Measurements from ENCODE around the gene NRARP. TPM values are rescaled to one million over a fixed set of nuclear protein-coding genes. Genes with fewer than 3 reads are reported as not detected.
A peak's percentile ranks its signal among the peaks of the same experiment; 100 is the strongest.

Gene NRARP
- total and polyA plus RNA-seq, 4 donors: 0.48 to 1.3 (median 0.93) TPM; not detected in 1

- peak; percentile 33 for DNase-seq (ENCODE audit: low spot score)
- 93% methylated on average over 19 of the region's 19 CpGs for WGBS
- TF ChIP-seq SP1 (IDR thresholded peaks at IDR 0.05): no peak
- no peak for TF ChIP-seq CTCF (IDR thresholded peaks at IDR 0.05; ENCODE audit: low read depth, low read length, missing input control)
- no peak for TF ChIP-seq HNF4A (conservative IDR thresholded peaks at IDR 0.05)
- no peak for TF ChIP-seq REST (IDR thresholded peaks at IDR 0.05)
- TF ChIP-seq FOXA2 (IDR thresholded peaks at IDR 0.05): no peak
- TF ChIP-seq GABPA (IDR thresholded peaks at IDR 0.05 in 1 of 2, conservative IDR thresholded peaks at IDR 0.05 in 1 of 2): no peak
- no peak for TF ChIP-seq JUND (IDR thresholded peaks at IDR 0.05)
- no peak for TF ChIP-seq EGR1 (IDR thresholded peaks at IDR 0.05; ENCODE audit: low read depth in 2 of 2)
- no peak for TF ChIP-seq NR2F2 (IDR thresholded peaks at IDR 0.05)
- no peak for TF ChIP-seq FOXA1 (IDR thresholded peaks at IDR 0.05)
- TF ChIP-seq RXRA (IDR thresholded peaks at IDR 0.05): no peak
- Histone ChIP-seq H3K4me1 (ENCODE audit: control insufficient read depth in 4 of 4, insufficient read depth in 4 of 4, low read length in 3 of 4) (peaks cover 3 to 12% (median 6%) of the 10 kb centered on the region in 4 donors), H3K27ac (ENCODE audit: low read depth in 1 of 2, low read length in 2 of 2) (no peak overlapping the region), H3K27me3 (ENCODE audit: control insufficient read depth in 4 of 4, insufficient read depth in 4 of 4, low read length in 3 of 4) (no peaks in the 10 kb centered on the region), H3K36me3 (ENCODE audit: control insufficient read depth in 4 of 4, insufficient read depth in 3 of 4, low read depth in 1 of 4, low read length in 3 of 4) (no peaks in the 10 kb centered on the region), H3K9ac (ENCODE audit: low read depth in 1 of 2, low read length in 2 of 2) (no peak overlapping the region), H3K9me3 (ENCODE audit: control insufficient read depth in 4 of 4, low read length in 3 of 4) (no peaks in the 10 kb centered on the region), H3K4me3 (ENCODE audit: low read depth in 1 of 3, low read length in 3 of 3) (no peak overlapping the region)
Observed at GRCh38 chr9:137317021-137317717, 15.1 kb upstream of the NRARP start.

GRCh38 chr9:137316012-137316981 lies 14.2 kb upstream of the NRARP start:
- Histone ChIP-seq H3K4me3 (ENCODE audit: low read depth in 1 of 3, low read length in 3 of 3) (peak overlapping the region in 1 of 3 donors; percentile 32), H3K27ac (ENCODE audit: low read depth in 1 of 2, low read length in 2 of 2) (no peak overlapping the region), H3K27me3 (ENCODE audit: control insufficient read depth in 4 of 4, insufficient read depth in 4 of 4, low read length in 3 of 4) (no peaks in the 10 kb centered on the region), H3K36me3 (ENCODE audit: control insufficient read depth in 4 of 4, insufficient read depth in 3 of 4, low read depth in 1 of 4, low read length in 3 of 4) (no peaks in the 10 kb centered on the region), H3K9ac (ENCODE audit: low read depth in 1 of 2, low read length in 2 of 2) (no peak overlapping the region), H3K4me1 (ENCODE audit: control insufficient read depth in 4 of 4, insufficient read depth in 4 of 4, low read length in 3 of 4) (peaks cover 3 to 11% (median 6%) of the 10 kb centered on the region in 4 donors), H3K9me3 (ENCODE audit: control insufficient read depth in 4 of 4, low read length in 3 of 4) (no peaks in the 10 kb centered on the region)
- 10% methylated on average over 82 of the region's 83 CpGs for WGBS
- peak; percentile 54 for DNase-seq (ENCODE audit: low spot score)
- TF ChIP-seq ZBTB33 (IDR thresholded peaks at IDR 0.05): no peak
- no peak for TF ChIP-seq GABPA (IDR thresholded peaks at IDR 0.05 in 1 of 2, conservative IDR thresholded peaks at IDR 0.05 in 1 of 2)
- no peak for TF ChIP-seq NR2F2 (IDR thresholded peaks at IDR 0.05)
- TF ChIP-seq EGR1 (IDR thresholded peaks at IDR 0.05; ENCODE audit: low read depth in 2 of 2): no peak
- TF ChIP-seq SP1 (IDR thresholded peaks at IDR 0.05): no peak
- no peak for TF ChIP-seq FOXA1 (IDR thresholded peaks at IDR 0.05)

Data from liver (tissue), 9 donors.